ENCODE measurements around the gene PPP2R2C.

The PPP2R2C gene

DNA sequence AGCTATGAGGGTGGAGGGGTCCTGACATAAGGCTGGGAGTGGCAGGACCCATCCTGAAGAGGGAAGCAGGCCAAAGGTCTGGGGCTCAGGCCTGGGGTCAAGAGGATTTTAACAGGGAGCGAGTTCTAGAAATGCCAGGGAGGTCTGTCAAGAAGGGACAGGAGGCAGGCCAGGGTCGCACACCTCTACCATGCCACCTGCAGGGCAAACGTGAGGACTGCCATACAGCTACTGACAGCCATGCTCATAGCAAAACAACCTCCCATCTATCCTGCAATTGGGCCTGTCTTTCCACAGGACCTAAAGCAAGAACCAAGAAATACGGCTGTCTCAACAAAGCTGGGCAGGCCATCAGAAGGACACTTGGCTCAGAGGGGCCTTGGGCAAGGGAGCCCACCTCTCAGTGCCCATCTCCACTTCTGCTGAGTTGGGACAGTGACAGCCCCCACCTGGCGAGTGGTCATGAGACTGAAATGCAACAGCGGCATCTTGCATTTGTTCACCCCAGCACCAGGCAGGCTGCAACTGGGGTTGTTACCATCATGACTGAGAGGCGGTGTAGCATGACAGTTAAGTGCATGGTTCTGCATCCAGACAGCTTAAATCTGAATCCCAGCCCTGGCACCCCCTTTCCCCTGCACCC is 110.0 kb downstream of the PPP2R2C start:
- DNase-seq (ENCODE audit: low read depth), result no peak

DNA sequence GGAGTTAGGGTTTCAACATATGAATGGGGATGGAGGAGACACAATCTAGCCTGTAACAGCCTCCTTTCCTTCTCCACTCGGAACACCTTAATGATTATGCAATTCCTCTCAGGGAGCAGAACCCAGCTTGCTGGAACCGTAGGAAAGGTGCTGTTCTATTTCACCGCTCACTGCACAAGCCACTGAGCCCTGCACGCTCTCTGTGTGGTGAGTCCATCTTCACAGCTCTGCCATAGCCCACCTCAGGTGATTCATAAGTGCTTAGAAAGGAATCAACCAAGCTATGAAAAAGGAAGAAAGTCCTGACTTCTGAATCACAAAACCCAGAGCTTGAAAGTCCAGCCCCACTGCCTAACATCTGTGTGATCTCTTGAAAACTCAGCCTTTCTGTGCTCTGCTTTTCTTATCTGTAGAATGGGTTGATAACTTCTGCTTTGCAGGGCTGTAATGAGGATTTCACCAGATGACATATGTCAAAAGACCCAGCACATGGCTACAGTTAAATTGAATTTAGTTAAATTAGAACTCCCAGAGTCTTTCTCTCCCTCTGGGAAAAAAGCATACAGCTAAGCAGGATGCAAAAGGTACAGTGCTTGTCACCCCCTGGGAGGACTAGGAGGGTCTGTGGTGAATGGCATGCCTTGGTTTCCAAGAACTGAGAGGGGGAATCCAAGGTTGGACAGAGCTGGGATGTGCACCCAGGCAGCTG is 111.2 kb downstream of the PPP2R2C start:
- no peak for DNase-seq (ENCODE audit: low read depth)

DNA sequence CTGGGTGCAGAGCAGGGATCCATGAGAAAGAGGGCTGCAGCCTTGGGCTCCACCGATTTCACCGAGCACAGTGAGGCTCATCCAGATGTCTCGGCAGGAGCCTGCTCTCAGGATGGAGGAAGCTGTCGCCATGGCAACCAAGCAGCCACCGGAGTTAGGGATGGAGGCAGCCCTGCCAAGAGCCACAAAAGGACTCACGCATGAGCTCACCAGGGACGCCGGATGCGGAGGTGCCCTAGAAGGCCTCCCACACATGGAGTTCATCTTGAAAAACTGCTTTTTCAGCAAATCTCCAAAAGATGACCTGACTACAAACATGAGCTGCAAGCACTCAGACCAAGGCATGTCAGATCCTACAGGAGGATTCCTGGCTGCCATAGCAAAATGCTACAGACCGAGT is 112.0 kb downstream of the PPP2R2C start:
- no peak for DNase-seq (ENCODE audit: low read depth)

- no peak for DNase-seq (ENCODE audit: low read depth)
Measured at GRCh38 chr4:6359536-6360308, 112.7 kb downstream of the PPP2R2C start.

DNA sequence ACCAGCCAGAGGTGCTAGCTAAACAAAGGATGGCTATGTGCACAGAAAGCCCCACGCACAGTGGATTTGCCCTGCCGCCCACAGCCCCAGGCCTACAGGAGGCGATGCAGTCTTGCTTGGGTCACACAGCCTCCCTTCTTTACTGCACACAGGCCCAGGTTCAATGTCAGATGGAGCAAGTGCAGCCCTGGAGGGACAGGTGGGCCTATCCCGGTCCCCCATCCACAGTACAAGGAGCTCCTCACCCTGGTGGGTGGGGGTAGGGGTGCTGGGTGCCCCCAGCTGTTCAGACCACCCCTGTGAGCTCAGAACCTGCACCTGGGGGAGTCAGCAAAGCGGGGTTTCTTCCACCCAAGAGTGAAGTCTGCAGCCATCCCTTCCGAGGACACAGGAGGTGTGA is 114.9 kb downstream of the PPP2R2C start:
- no peak for DNase-seq (ENCODE audit: low read depth)

DNA sequence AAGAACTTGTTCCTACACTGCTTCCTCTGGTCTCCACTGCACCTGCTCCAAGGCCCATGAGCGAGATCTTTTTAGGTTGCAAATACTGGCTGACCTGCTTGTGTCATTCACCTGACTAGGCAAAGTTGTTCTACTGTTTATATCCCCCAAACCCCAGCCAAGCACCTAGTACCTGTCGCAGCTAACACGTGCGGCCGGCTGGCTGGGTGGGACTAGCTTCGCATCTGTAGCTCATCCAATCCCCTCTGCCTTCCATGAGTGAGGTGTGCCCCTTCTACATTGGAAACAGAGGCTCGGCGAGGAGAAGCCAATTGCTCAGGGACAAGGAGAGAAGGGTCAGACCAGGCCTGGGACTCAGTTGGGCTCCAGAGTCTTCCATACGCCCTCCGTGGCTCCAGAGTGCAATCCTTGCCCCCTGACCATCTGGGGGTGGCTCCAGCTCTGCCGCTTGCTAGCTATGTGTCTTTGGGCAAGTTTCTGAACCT is 116.3 kb downstream of the PPP2R2C start:
- DNase-seq (ENCODE audit: low read depth), result no peak

DNA sequence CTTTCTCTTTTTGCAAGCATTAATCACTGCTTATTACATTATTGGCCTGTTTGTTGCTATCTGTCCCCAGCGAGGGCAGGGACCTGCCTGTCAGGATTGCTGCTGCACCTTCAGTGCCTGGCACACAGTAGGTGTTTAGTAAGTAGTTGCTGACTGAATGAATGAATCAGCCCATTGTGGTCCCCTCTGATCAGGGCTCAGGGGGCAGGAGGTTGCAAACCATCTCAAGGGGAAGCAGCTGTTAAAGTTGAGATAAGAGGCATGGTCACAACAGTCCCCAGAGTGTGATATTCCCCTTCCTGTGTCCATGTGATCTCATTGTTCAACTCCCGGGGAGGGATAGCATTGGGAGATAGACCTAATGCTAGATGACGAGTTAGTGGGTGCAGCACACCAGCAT is 117.4 kb downstream of the PPP2R2C start:
- no peak for DNase-seq (ENCODE audit: low read depth)

- DNase-seq (ENCODE audit: low read depth), result no peak
Measured at GRCh38 chr4:6354626-6355025, 117.8 kb downstream of the PPP2R2C start.

GRCh38 chr4:6354119-6354518 is 118.3 kb downstream of the PPP2R2C start:
- no peak for DNase-seq (ENCODE audit: low read depth)

DNA sequence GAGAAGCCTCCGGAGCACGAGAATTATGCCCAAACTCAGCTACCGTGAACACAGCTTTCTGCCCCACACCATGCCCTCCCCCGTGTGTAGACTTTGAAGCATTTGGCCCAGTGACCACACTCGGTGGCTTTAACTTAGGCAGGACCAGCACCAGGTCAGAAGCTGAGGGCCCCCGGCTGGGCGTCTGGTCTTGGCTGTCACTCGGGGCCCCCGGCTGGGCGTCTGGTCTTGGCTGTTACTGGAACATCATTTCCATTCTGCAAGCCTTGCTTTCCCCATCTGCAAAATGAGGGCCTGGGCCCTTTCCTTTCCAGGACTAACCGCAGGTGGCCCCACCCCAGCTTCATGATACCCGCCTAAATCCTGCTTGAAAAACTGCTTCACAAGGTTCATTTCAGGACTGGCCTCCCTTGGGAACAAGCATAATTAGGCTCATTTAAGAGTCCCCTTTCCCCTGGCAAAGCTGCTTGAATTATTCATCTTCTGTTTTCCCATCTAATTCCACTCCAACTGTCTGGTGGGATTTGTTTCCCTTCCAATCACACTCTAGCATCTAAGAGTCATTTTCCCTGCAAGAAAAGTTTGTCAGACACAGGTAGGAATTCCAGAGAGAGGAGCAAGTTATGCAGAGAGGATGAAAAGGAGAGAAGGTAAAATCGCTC is 120.3 kb downstream of the PPP2R2C start:
- no peak for DNase-seq (ENCODE audit: low read depth)

DNA sequence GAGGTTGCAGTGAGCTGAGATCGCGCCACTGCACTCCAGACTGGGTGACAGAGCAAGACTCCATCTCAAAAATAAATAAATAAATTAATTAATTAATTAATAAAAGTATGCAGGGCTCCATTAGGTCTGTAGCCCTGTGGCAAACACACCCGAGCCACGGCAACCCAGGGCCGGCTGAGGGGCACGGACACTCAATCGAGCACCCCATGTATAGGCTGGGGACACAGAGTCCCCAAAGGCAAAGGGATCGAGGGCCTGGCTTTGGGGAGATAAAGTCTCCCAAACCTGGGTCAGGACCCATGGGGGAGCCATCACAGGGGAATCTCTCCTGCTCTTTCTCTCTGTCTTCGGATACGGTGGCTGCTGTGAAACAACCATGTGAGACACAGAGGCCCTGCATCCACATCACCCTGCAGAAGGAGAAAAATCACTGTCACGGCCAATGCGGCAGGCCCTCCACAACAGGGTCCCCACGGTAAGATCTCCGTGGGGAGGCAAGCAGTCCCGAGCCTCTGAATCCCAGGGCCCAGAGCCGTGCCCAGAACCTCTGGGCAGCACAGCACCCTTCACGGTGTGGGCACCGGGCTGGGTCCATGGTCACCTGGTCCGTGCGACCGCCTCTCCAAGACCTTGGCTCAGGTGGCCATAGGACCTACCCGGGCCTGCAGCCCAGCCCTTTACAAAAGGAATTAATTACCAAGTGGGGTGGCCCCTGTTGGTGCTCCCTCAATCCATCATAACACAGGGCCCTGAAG is 121.0 kb downstream of the PPP2R2C start:
- no peak for DNase-seq (ENCODE audit: low read depth)

DNA sequence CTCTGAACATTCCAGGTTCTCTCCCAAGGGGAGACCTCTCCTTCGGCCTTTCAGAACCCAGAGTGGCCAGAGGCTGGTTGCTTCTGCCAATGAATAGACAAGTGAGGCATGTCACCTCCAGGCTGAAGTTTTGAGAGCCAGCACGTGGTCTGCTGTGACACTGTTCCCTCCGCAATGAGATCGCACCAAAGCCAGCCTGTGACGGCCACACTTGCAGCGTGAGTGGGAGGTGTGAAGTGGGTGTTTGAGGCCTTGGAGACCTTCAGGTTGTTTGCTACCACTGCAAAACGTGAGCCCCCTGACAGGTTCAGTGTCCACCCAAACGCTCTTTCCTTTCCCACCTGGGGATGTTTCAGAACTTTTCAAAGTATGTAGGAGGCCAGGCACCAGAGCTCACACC is 121.8 kb downstream of the PPP2R2C start:
- no peak for DNase-seq (ENCODE audit: low read depth)

DNA sequence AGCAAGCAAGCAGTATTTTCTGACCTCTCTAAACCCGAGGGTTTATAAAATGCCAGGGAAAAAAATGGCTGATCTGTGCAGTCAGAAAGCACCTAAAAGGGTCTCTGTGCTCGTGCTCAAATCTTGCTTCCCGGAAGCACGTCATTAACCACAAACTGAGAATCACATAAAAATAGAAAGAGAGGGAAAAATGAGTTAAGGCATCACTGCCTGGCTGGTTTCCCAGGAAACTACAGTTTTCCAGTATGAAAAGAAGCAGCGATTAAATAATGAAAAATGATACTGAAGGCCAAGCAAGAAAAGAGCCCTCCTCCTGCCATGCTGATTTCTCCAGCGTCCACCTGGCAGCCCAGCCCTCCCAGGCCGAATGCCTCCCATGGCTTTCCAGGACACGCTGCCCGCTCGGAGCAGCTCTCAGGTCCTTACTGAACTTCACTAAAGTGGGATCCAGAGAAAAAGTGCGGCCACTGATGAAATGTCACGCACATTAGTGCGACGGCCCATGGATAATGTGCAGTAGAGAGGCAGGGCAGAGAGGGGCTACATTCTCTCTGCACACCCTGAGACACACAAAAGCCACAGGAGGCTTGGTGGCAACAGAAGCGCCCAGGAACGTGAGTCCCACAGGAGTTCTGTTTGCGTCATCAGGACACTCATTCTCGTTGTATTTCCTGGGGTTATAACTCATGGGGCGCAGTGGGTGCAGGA is 122.4 kb downstream of the PPP2R2C start:
- DNase-seq (ENCODE audit: low read depth), result no peak

DNA sequence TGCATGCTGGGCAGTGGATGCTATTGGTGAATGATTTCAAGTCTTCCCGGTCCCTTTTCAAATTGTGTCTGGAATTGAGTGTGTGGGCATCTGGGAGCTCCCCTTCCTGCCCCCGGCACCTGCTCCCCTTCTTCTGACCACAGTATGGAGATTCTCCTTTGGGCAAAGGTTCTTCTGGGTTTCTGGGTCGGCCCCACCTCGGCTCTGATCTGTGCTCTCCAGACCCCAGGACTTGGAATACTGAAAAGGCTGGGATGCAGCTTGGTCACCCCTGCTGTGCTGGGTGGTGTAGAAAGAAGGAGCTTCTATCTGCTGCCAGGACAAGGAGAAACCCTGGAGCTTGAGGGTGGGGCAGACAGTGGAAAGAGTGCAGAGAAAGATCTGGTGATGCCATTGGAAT is 124.0 kb downstream of the PPP2R2C start:
- no peak for DNase-seq (ENCODE audit: low read depth)

DNA sequence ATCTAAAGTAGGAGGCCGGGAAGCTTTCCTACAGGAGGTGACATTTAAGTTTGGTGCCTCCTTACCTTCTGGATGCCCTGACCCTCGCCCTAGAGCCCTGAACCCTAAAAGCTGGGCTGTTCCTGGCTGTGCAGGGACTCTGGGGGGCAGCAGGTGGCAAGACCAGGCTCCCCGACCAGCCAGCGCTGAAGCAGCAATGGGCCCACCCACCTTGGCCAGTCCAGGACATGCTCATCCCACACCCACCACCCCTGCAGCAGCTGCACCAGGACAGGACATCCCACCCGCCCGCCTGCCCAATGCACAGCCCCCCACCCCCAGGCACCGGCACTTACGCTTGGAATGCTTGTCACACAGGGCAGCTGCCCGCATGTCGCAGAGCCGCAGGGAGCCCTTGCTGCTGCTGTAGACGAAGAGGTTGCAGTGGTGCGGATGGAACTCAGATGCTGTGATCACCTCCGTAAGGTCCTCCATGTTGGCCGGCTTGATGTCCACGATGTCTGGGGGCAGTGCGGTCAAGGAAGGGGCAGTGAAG is 124.8 kb downstream of the PPP2R2C start:
- DNase-seq (ENCODE audit: low read depth), result no peak

GRCh38 chr4:6346373-6347110 is 125.9 kb downstream of the PPP2R2C start:
- DNase-seq (ENCODE audit: low read depth), result no peak

- DNase-seq (ENCODE audit: low read depth), result no peak
Measured at GRCh38 chr4:6345866-6346265, 126.5 kb downstream of the PPP2R2C start.

GRCh38 chr4:6345096-6345830 is 127.2 kb downstream of the PPP2R2C start:
- no peak for DNase-seq (ENCODE audit: low read depth)

- no peak for DNase-seq (ENCODE audit: low read depth)
Measured at GRCh38 chr4:6343939-6344408, 128.4 kb downstream of the PPP2R2C start.
